HepG2 (cell line): ENCODE data around the gene IQCK. TPM values are rescaled to one million over a fixed set of nuclear protein-coding genes. Genes with fewer than 3 reads are reported as not detected.

Experiments used
- AHR ChIP-seq: IDR thresholded peaks from 2 replicates; pipeline ENCODE4 v1.6.1; 2018; ENCODE audit warnings: missing genetic modification reagents, missing compliant biosample characterization
- CREB1 ChIP-seq, 2 experiments: fragments of 450-650 bp in 1 of 2; IDR thresholded peaks; 2 replicates each; pipeline ENCODE4 v1.6.1; 2016 to 2017; ENCODE audit warnings: control low read depth in 1 of 2, mild to moderate bottlenecking in 1 of 2, missing compliant biosample characterization in 1 of 2, missing genetic modification characterization in 1 of 2
- FOXK1 ChIP-seq: sonication (generic); formaldehyde crosslinking; IDR thresholded peaks from 2 replicates; pipeline ENCODE4 v1.4.0; 2020; ENCODE audit warnings: low read depth, missing genetic modification reagents, borderline replicate concordance
- GABPB1 ChIP-seq: IDR thresholded peaks from 2 replicates; pipeline ENCODE4 v1.6.1; 2016; ENCODE audit warnings: mild to moderate bottlenecking, missing genetic modification reagents, moderate library complexity, missing compliant biosample characterization
- GATAD2A ChIP-seq: IDR thresholded peaks from 2 replicates; pipeline ENCODE4 v1.6.1; 2016
- GZF1 ChIP-seq: sonication (generic); formaldehyde crosslinking; IDR thresholded peaks from 2 replicates; pipeline ENCODE4 v1.5.1; 2020; ENCODE audit warnings: mild to moderate bottlenecking, missing genetic modification reagents
- HDAC2 ChIP-seq: sonication (generic); formaldehyde crosslinking; IDR thresholded peaks from 2 replicates; pipeline ENCODE4 v1.4.0; 2020; ENCODE audit warnings: missing genetic modification reagents
- KAT8 ChIP-seq: IDR thresholded peaks from 2 replicates; pipeline ENCODE4 v1.6.1; 2016; ENCODE audit warnings: missing genetic modification reagents, missing compliant biosample characterization
- MATR3 ChIP-seq: sonication (generic); formaldehyde crosslinking; IDR thresholded peaks from 2 replicates; pipeline ENCODE4 v1.4.0; 2020; ENCODE audit warnings: missing genetic modification reagents
- ONECUT2 ChIP-seq: sonication (generic); formaldehyde crosslinking; IDR thresholded peaks from 2 replicates; pipeline ENCODE4 v1.4.0; 2020; ENCODE audit warnings: missing genetic modification reagents
- RORA ChIP-seq: sonication (generic); formaldehyde crosslinking; IDR thresholded peaks from 2 replicates; pipeline ENCODE4 v1.5.0; 2020; ENCODE audit warnings: mild to moderate bottlenecking, missing genetic modification reagents, moderate library complexity
- TBX3 ChIP-seq: fragments of 450-650 bp; IDR thresholded peaks from 2 replicates; pipeline ENCODE4 v1.6.1; 2017; ENCODE audit warnings: antibody characterized with exemption, mild to moderate bottlenecking, inconsistent platforms, borderline replicate concordance
- TFDP2 ChIP-seq: sonication (generic); formaldehyde crosslinking; IDR thresholded peaks from 2 replicates; pipeline ENCODE4 v1.4.0; 2020; ENCODE audit warnings: missing genetic modification reagents
- YY1 ChIP-seq: IDR thresholded peaks from 2 replicates; pipeline ENCODE4 v1.6.1; 2011; ENCODE audit warnings: low read length, low read depth, moderate library complexity, mild to moderate bottlenecking; ENCODE audit not compliant: insufficient read depth, insufficient replicate concordance
- ZKSCAN1 ChIP-seq: fragments of 150-350 bp; IDR thresholded peaks from 2 replicates; pipeline ENCODE4 v1.6.1; 2014; ENCODE audit warnings: low read length
- ZNF331 ChIP-seq: sonication (generic); formaldehyde crosslinking; IDR thresholded peaks from 2 replicates; pipeline ENCODE4 v1.4.0; 2020; ENCODE audit warnings: missing genetic modification reagents
- ZNF383 ChIP-seq: sonication (generic); formaldehyde crosslinking; IDR thresholded peaks from 2 replicates; pipeline ENCODE4 v1.4.0; 2020; ENCODE audit warnings: missing genetic modification reagents, mild to moderate bottlenecking, borderline replicate concordance
- polyA plus RNA-seq, 8 experiments: library from polyadenylated mRNA; depleted of rRNA in 3 of 8; stranded (reverse) in 7 of 8; unstranded in 1 of 8; fragments of >200 nt; fragmentation: Illumina TruSeq in 4 of 8; extraction: Trizol in 4 of 8; gene quantifications; 2 replicates each; pipeline versions ENCODE4 v1.2.1 to v1.2.3, GENCODE V29; 2011 to 2016; ENCODE audit warnings: low read depth in 4 of 8, missing spikeins in 1 of 8, mixed read lengths in 1 of 8; ENCODE audit not compliant: insufficient read depth in 1 of 8
- total RNA-seq, 5 experiments: library from RNA; depleted of rRNA; stranded (reverse); fragments of >200 nt; fragmentation: Illumina TruSeq; extraction: Trizol; gene quantifications; 2 replicates each; pipeline ENCODE4 v1.2.3, GENCODE V29; 2016; ENCODE audit warnings: low read depth in 1 of 5
- TF ChIP-seq, protein P1 (sequence below): sonication (generic); formaldehyde crosslinking; IDR thresholded peaks from 2 replicates; pipeline ENCODE4 v1.5.0; 2020; ENCODE audit warnings: missing genetic modification reagents
- TF ChIP-seq, protein P2 (sequence below): IDR thresholded peaks from 2 replicates; pipeline ENCODE4 v1.6.1; 2016; ENCODE audit warnings: mild to moderate bottlenecking

Gene IQCK
- total and polyA plus RNA-seq, 2 of the 13 experiments (the other 11 are each of a cell fraction or from before 2014, with no cell fraction given), result 5.1 to 7.3 TPM

DNA sequence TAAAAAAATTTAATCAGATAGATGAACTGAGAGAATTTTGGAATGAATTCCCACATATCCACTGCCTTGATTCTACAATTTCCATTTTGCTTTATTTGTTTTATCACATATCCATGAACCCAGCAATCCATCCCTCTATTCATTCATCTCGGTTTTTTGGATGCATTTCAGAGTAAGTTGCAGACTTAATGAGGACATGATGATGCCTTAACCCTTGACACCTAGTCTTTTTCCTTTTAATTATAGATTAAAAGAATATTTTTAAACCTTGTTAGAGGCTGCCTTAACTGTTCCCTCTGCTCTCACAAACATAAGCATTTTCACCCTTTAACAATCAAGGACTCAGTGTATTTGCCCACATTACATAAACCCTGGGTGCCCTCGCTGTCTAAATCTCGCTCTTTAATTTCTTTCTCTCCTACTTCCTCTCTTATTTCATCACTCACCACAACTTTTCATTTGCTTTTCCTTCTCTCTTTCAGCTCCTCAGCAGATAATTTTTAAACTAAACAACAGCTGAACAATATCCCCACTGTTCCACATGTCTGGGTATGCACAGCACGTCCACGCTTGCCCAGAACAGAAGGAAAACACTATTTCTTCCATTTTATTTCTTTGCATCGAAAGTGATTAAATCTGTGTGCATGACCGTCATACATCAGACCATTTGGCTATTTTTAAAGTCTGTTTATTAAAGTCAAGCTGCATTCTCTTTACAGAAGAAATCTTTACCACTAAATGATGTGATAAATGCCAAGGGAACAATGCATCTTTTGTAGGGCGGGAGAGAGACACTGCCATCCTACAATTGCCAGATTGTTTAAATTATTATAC is 39.9 kb downstream of the IQCK start (continued):
- TF ChIP-seq RORA (CRISPR knock-in tag) (no peak), ZNF331 (no peak), TFDP2 (no peak), CREB1 (IDR thresholded peaks at IDR 0.05) (no peak), CREB1 (CRISPR knock-in tag; IDR thresholded peaks at IDR 0.05) (peak; percentile 41; the same call in 1 of the 2 replicates), ONECUT2 (CRISPR knock-in tag) (no peak), HDAC2 (CRISPR knock-in tag) (peak; percentile 33), GZF1 (CRISPR knock-in tag) (no peak), KAT8 (no peak), AHR (CRISPR knock-in tag) (no peak), GATAD2A (CRISPR knock-in tag) (peak; percentile 76), ZKSCAN1 (no peak), YY1 (no peak), TBX3 (no peak), FOXK1 (CRISPR knock-in tag) (no peak), ZNF383 (CRISPR knock-in tag) (no peak), GABPB1 (CRISPR knock-in tag) (no peak), MATR3 (no peak)
- TF ChIP-seq, protein P1, sequence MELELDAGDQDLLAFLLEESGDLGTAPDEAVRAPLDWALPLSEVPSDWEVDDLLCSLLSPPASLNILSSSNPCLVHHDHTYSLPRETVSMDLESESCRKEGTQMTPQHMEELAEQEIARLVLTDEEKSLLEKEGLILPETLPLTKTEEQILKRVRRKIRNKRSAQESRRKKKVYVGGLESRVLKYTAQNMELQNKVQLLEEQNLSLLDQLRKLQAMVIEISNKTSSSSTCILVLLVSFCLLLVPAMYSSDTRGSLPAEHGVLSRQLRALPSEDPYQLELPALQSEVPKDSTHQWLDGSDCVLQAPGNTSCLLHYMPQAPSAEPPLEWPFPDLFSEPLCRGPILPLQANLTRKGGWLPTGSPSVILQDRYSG, result no peak
- TF ChIP-seq, protein P2, sequence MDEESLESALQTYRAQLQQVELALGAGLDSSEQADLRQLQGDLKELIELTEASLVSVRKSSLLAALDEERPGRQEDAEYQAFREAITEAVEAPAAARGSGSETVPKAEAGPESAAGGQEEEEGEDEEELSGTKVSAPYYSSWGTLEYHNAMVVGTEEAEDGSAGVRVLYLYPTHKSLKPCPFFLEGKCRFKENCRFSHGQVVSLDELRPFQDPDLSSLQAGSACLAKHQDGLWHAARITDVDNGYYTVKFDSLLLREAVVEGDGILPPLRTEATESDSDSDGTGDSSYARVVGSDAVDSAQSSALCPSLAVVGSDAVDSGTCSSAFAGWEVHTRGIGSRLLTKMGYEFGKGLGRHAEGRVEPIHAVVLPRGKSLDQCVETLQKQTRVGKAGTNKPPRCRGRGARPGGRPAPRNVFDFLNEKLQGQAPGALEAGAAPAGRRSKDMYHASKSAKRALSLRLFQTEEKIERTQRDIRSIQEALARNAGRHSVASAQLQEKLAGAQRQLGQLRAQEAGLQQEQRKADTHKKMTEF, result 0 out of 2 replicates have a peak, but pooled peaks have one; percentile 55
- TF ChIP-seq, all 625 proteins: peak for 52
